IPS-18c (cell line): Measurements from ENCODE around the gene ZNF8.

Experiments
- H3K4me3 ChIP-seq: 2 replicates; pipeline ENCODE4 v1.7.0; 2013; ENCODE audit warnings: low read depth, mild to moderate bottlenecking, low read length, moderate library complexity; ENCODE audit not compliant: insufficient read depth
- H3K9me3 ChIP-seq: one replicate; pipeline ENCODE4 v1.6.1; 2013; ENCODE audit warnings: mild to moderate bottlenecking, low read length, moderate library complexity; ENCODE audit not compliant: control insufficient read depth, insufficient read depth

ZNF8 gene

GRCh38 chr19:58278541-58279041 lies at the start of gene ZNF8:
Gene ZNF8, plus strand, starts transcription at chr19:58278955. Its CDS starts 127 bp downstream, at chr19:58279082.
- Histone ChIP-seq H3K4me3 (peak within 1 kb of the TSS; percentile 99), H3K9me3 (peaks cover 2% of the 10 kb centered on the region)

DNA sequence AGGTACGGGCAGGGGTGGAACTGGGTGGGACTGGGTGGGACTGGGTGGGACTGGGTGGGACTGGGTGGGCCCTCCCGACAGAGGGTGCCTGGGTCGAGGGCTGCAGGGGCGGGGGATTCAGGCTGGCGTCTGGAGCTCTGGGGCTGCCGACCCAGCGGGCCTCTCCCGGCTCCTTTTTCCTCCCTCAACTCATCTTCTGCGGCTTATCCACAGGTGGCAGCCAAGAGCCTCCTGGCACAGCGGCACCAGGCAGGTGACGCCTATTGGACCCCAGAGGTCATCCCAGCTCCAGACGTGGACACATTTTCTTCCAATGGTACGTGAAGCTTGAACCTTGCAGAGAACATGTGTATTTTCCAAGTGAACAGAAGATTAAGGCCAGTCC lies 49.5 kb upstream of the ZNF8 start:
- Histone ChIP-seq H3K9me3 (peaks cover 2% of the 10 kb centered on the region), H3K4me3 (peak overlapping the region; percentile 95)

DNA sequence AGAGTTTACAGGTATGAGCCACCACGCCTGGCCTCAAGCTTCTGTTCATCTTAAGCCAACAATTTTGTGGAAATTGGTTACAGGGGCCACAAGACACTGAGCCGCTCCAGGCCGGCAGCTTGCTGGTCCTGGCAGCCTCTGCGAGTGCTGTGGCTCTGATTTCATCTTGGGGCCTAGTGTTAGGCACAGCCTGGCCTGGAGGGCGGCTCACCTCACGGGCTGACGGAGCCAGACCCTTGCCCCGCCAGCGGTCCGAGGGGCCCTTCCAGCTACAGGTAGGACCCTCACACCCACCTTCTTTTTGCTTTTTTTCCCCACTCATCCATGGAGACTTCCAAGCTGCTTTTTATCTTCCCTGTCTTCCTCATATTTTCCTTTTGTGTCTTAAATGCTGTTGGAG lies 41.4 kb upstream of the ZNF8 start:
- H3K4me3 ChIP-seq, result no peak overlapping the region
- H3K9me3 ChIP-seq, result no peaks in the 10 kb centered on the region

- Histone ChIP-seq H3K4me3 (no peak overlapping the region), H3K9me3 (peaks cover 20% of the 10 kb centered on the region)
Observed at GRCh38 chr19:58243351-58243750, 35.4 kb upstream of the ZNF8 start.

DNA sequence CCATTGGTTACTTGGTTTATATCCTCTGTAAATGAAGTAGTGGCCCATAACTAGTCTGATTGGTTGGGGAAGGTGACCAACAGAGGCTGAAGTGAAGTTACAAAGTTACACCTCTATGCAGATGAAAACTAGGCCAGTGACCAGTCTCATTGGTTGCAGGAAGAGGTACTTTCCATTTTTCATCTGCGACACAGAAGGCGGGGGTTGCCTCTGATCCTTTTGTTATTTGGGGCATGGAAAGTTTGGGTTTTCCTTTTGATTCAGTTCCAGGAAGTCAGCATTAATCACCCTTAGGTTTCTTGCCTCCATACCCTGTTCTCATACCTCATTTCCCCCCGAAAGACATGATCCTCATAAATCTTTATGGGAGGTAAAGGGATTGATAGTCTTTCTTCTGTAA lies 29.9 kb upstream of the ZNF8 start:
- no peak overlapping the region for H3K4me3 ChIP-seq
- H3K9me3 ChIP-seq, result peaks cover 51% of the 10 kb centered on the region

GRCh38 chr19:58252102-58252685 lies 26.6 kb upstream of the ZNF8 start:
- Histone ChIP-seq H3K9me3 (peaks cover 66% of the 10 kb centered on the region), H3K4me3 (no peak overlapping the region)

DNA sequence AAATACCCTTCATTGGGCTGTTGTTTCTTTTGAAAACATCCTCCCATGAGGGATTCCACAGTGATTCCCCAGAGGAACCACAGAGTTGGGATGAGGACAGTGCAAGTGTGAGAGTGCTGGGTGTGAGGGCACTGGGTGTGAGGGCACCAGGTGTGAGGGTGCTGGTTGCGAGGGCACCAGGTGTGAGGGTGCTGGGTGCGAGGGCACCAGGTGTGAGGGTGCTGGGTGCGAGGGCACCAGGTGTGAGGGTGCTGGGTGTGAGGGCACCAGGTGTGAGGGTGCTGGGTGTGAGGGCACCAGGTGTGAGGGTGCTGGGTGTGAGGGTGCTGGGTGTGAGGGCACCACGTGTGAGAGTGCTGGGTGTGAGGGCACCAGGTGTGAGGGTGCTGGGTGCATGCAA lies 20.5 kb upstream of the ZNF8 start:
- Histone ChIP-seq H3K4me3 (peak overlapping the region; percentile 21; the same call in 1 of the 2 replicates), H3K9me3 (peaks cover 90% of the 10 kb centered on the region)

GRCh38 chr19:58261600-58261967 lies 17.2 kb upstream of the ZNF8 start:
- peaks cover 91% of the 10 kb centered on the region for H3K9me3 ChIP-seq

DNA sequence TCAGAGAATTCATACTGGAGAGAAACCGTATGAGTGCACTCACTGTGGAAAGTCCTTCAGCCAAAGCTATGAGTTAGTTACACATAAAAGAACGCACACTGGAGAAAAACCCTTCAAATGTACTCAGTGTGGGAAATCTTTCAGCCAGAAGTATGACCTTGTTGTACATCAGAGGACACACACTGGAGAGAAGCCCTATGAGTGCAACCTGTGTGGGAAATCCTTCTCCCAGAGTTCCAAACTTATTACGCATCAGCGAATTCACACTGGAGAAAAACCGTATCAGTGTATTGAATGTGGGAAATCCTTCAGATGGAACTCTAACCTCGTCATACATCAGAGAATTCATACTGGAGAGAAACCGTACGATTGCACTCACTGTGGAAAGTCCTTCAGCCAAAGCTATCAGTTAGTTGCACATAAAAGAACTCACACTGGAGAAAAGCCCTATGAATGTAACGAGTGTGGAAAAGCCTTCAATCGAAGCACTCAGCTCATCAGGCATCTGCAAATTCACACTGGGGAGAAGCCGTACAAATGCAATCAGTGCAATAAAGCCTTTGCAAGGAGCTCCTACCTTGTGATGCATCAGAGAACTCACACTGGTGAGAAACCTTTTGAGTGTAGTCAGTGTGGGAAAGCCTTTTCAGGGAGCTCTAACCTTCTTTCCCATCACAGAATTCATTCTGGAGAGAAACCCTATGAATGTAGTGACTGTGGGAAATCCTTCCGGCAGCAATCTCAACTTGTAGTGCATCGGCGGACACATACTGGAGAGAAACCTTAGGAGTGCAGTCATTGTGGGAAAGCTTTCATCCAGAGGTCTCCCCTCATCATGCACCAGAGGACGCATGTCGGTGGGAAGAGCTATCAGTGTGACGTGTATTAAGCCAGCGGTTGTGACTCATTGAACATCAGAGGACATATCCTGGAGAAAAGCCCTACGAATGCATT lies 16.5 kb upstream of the ZNF8 start:
- Histone ChIP-seq H3K4me3 (no peak overlapping the region), H3K9me3 (peaks cover 92% of the 10 kb centered on the region)

More at GRCh38 chr19:58261600-58261967, 17.2 kb upstream of the ZNF8 start:
- no peak overlapping the region for H3K4me3 ChIP-seq

DNA sequence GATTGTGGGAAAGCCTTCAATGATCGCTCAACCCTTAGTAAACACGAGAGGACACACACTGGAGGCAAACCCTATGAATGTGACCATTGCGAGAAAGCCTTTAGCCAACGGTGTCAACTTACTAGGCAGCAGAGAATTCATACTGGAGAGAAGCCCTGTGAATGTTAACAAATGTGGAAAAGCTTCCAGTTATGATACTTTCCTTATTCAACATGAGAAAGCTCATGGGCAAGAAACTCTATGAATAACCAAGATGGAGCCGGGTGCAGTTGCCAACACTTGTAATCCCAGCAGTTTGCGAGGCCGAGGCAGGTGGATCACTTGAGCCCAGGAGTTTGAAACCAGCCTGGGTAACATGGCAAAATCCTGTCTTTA lies 15.8 kb upstream of the ZNF8 start:
- peaks cover 85% of the 10 kb centered on the region for H3K9me3 ChIP-seq
- no peak overlapping the region for H3K4me3 ChIP-seq

- H3K9me3 ChIP-seq, result peaks cover 68% of the 10 kb centered on the region
- H3K4me3 ChIP-seq, result no peak overlapping the region
Observed at GRCh38 chr19:58265100-58265499, 13.7 kb upstream of the ZNF8 start.

DNA sequence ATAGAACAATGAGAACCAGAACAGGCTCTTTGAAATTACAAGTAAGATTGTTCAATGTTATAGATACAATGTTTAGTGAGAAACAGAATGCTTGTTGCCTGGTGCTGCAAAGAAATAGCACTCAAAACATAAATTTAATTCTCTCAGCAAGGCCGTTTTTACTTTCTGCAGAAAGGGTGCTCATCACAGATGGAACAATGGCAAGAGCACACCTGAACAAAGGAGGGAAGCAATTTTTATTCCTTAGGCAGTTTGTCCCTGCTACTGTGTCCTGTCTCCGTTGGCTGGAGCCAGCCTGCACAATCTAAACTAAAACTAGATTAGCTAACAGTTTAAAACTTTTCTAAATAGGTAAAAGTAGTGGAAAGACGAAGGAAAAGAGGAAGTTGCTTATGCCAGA lies 10.4 kb upstream of the ZNF8 start:
- H3K9me3 ChIP-seq, result peaks cover 41% of the 10 kb centered on the region

DNA sequence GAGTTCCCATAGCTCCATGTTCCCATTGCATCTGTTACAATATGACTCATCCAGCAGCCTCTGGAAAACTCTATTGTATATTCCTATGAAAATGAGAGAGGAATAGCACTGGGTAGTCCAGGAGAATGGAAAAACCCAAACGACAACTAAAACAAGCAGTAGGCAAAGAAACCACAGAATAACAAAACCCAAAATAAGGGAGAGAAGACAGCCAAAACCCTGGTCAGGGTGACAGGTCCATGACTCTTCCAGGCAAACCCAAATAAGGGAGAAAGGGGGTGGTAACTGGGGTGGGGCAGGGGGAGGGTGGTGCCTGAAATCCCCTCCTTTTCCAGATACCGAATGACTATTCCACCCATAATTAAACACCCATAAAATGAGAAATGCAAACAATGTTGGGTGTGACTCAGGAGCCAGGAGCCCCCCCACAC lies 4.0 kb upstream of the ZNF8 start:
- no peak overlapping the region for H3K4me3 ChIP-seq

More for the DNA sequence above, 10.4 kb upstream of the ZNF8 start:
- H3K4me3 ChIP-seq, result no peak overlapping the region; the same call in 1 of the 2 replicates

GRCh38 chr19:58275564-58275963 lies 3.2 kb upstream of the ZNF8 start:
- H3K9me3 ChIP-seq, result peaks cover 8% of the 10 kb centered on the region

More for the DNA sequence above, 4.0 kb upstream of the ZNF8 start:
- H3K9me3 ChIP-seq, result peaks cover 10% of the 10 kb centered on the region

GRCh38 chr19:58277197-58277596 lies 1.6 kb upstream of the ZNF8 start:
- Histone ChIP-seq H3K4me3 (no peak overlapping the region), H3K9me3 (peaks cover 4% of the 10 kb centered on the region)

More at GRCh38 chr19:58275564-58275963, 3.2 kb upstream of the ZNF8 start:
- no peak overlapping the region for H3K4me3 ChIP-seq

DNA sequence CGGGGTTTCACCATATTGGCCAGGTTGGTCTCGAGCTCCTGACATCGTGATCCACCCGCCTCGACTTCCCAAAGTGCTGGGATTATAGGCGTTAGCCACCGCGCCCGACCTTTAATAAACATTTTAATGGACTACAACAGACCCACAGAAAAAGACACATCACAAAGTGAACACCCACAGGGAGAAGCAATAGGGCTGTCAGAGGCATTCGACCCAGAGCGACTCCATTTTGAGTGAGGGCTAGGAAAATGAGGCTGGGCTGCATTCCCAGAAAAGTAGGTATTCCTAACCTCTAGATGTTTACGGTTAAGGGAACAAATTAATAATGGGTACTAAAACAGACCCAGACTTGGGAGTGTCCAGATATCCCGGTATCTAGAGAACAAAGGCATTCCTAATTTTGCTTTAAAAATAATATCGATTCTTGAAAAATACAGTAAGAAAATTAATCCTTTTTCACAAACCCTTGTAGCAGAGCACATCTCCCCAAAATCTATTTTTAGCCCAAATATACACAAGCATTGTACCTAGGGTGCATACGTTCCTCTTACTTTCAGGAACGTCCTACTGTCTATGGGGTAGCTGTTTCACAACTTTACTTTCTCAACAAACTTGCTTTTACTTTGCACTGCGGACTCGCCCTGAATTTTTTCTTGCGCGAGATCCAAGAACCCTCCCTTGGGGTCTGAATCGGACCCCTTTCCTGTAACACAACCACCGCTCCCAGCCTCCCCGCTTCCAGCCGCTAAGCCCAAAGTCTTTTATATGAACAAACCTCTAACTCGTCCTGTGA lies 811 bp upstream of the ZNF8 start:
- Histone ChIP-seq H3K4me3 (peak overlapping the region; percentile 99), H3K9me3 (peaks cover 4% of the 10 kb centered on the region)
